Measurements from ENCODE around the gene SUN2.

Gene SUN2

DNA sequence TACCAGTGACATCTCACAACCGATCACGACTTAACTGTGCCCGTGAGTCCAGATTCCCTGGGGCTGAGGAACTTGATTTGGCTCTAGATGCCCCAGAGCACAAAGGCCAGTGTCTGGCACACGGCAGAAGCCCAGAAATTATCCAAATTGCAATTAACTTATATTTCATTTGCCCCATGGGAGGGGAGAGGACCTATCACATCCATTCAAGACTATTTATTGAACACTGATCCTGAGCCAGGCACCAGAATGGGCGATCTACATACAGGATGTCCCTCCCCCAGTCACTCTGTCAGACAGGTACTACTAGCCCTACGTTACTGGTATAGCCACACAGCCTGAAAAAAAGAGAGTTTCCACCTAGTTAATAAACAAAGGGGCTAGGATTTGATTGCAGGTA, 33.0 kb upstream of the SUN2 start:
- ChIA-PET CTCF (interaction anchor here (0.7 to 1.1 kb wide), 2 partner anchors 20 to 32 kb away, joined by 3 to 14 read pairs; no protein-coding TSS in a partner anchor), POLR2A (interaction anchor here (0.5 kb wide), 1 partner anchor 13 kb away, joined by 4 read pairs; no protein-coding TSS in a partner anchor)
- no peak overlapping the region for H3K27ac ChIP-seq (ENCODE audit: extremely low read depth, low read depth, low read length)
- H3K9me3 ChIP-seq (ENCODE audit: control insufficient read depth, insufficient read depth, low read depth, low read length) = no peaks in the 10 kb centered on the region
- no peak overlapping the region for H3K4me3 ChIP-seq (ENCODE audit: low read depth, low read length)
- H3K4me1 ChIP-seq (ENCODE audit: control insufficient read depth, insufficient read depth, low read length) = peaks cover 4% of the 10 kb centered on the region; the same call in 1 of the 2 replicates
- H3K36me3 ChIP-seq (ENCODE audit: control insufficient read depth in 2 of 2, insufficient read depth in 1 of 2, low read length in 2 of 2) = peaks cover 0 to 14% of the 10 kb centered on the region in 2 experiments; a peak in 1 of 3 replicates
- no peak for TF ChIP-seq ZNF239 (tag by site-specific recombination; IDR thresholded peaks at IDR 0.05)
- no peak for TF ChIP-seq ZNF768 (tag by site-specific recombination; IDR thresholded peaks at IDR 0.05)
- no peak for TF ChIP-seq KLF8 (tag by site-specific recombination; IDR thresholded peaks at IDR 0.05)
- TF ChIP-seq HOXA7 (CRISPR knock-in tag; IDR thresholded peaks at IDR 0.05; ENCODE audit: borderline replicate concordance) = no peak
- peak; percentile 82 for TF ChIP-seq ZBTB17 (tag by site-specific recombination; IDR thresholded peaks at IDR 0.05)

DNA sequence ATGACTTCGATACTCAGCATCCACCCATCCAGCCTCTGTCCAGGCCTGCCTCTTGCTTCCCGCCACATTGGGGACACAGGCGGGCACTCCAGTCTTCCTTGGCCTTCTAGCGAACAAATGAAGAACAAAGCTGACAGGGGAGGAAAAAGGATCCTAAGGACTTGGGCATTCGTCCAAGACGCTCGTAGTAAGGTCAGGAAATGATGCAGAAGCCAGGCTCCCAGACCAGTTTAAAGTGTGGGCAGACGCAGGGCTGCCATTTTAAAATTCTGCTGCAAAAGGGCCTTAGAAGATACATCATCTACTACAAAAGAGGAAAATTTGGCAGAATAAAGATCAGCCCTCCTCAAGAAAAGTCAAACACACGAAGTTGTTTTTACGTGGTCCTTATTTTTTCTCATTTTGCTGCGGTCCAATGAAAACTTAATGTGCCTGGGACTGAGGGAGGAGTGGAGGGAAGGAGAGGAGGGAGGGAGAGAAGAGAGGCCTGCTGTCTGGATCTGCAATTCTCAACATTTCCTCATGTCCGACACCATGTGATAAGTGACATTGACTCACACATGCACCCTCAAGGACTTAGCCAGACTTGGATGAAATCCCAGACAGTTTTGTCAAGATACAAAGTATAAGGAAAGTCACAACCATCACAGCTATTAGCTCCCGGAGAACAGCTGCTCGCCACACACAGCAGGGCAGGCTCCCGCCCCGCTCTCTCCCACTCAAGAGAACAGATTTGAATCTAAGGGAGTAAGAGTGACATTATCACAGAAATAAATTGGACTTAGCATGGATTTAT, 32.4 kb upstream of the SUN2 start:
- Histone ChIP-seq H3K9me3 (ENCODE audit: control insufficient read depth, insufficient read depth, low read depth, low read length) (no peaks in the 10 kb centered on the region), H3K27ac (ENCODE audit: extremely low read depth, low read depth, low read length) (no peak overlapping the region), H3K4me3 (ENCODE audit: low read depth, low read length) (no peak overlapping the region), H3K4me1 (ENCODE audit: control insufficient read depth, insufficient read depth, low read length) (peaks cover 1% of the 10 kb centered on the region; the same call in 1 of the 2 replicates), H3K36me3 (ENCODE audit: control insufficient read depth in 2 of 2, insufficient read depth in 1 of 2, low read length in 2 of 2) (peaks cover 0 to 14% of the 10 kb centered on the region in 2 experiments; a peak in 1 of 3 replicates)
- POLR2A ChIA-PET = interaction anchor here (0.5 kb wide), 1 partner anchor 14 kb away, joined by 4 read pairs; no protein-coding TSS in a partner anchor
- TF ChIP-seq, protein P1, sequence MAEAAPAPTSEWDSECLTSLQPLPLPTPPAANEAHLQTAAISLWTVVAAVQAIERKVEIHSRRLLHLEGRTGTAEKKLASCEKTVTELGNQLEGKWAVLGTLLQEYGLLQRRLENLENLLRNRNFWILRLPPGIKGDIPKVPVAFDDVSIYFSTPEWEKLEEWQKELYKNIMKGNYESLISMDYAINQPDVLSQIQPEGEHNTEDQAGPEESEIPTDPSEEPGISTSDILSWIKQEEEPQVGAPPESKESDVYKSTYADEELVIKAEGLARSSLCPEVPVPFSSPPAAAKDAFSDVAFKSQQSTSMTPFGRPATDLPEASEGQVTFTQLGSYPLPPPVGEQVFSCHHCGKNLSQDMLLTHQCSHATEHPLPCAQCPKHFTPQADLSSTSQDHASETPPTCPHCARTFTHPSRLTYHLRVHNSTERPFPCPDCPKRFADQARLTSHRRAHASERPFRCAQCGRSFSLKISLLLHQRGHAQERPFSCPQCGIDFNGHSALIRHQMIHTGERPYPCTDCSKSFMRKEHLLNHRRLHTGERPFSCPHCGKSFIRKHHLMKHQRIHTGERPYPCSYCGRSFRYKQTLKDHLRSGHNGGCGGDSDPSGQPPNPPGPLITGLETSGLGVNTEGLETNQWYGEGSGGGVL (tag by site-specific recombination; IDR thresholded peaks at IDR 0.05) = peak; percentile 51
- TF ChIP-seq HOXD13 (CRISPR knock-in tag; IDR thresholded peaks at IDR 0.05; ENCODE audit: borderline replicate concordance) (no peak), ZNF341 (tag by site-specific recombination; IDR thresholded peaks at IDR 0.05; ENCODE audit: low read depth) (peak; percentile 87), ZNF600 (tag by site-specific recombination; IDR thresholded peaks at IDR 0.05) (0 out of 2 replicates have a peak, but pooled peaks have one; percentile 37), ZNF366 (tag by site-specific recombination; conservative IDR thresholded peaks at IDR 0.05) (peak; percentile 47; the same call in 1 of the 2 replicates)
- CTCF ChIA-PET = interaction anchor here (0.7 to 1.4 kb wide), 3 partner anchors 20 to 33 kb away, joined by 3 to 8 read pairs (median 5); no protein-coding TSS in a partner anchor

DNA sequence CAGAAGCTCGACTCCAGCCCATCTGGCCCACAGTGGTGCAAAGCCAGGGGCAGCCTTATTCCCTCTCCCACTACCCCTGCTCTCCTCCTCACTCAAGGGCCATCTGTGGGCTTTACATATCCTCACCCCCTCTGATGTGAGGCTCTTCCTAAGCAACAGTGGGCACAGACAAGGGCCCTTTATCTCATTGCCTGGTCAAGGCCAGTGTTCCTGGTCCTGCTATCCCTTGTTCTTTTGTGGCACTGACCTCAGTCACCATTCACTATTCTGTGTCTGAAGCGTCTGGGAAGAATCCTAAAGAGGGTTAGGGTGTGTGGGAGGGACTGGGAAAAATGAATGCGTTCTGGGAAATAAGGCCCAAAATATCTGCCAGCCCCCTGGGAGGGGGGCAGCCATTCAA, 30.8 kb upstream of the SUN2 start:
- Histone ChIP-seq H3K9me3 (ENCODE audit: control insufficient read depth, insufficient read depth, low read depth, low read length) (no peaks in the 10 kb centered on the region), H3K4me3 (ENCODE audit: low read depth, low read length) (no peak overlapping the region), H3K4me1 (ENCODE audit: control insufficient read depth, insufficient read depth, low read length) (no peaks in the 10 kb centered on the region), H3K36me3 (ENCODE audit: control insufficient read depth in 2 of 2, insufficient read depth in 1 of 2, low read length in 2 of 2) (peaks cover 0 to 19% of the 10 kb centered on the region in 2 experiments; a peak in 1 of 3 replicates), H3K27ac (ENCODE audit: extremely low read depth, low read depth, low read length) (no peak overlapping the region)
- POLR2A ChIA-PET = no interaction called here
- TF ChIP-seq OVOL3 (tag by site-specific recombination; IDR thresholded peaks at IDR 0.05) = no peak
- CTCF ChIA-PET = interaction anchor here (6.5 kb wide), 1 partner anchor 18 kb away, joined by 43 read pairs; no protein-coding TSS in a partner anchor

DNA sequence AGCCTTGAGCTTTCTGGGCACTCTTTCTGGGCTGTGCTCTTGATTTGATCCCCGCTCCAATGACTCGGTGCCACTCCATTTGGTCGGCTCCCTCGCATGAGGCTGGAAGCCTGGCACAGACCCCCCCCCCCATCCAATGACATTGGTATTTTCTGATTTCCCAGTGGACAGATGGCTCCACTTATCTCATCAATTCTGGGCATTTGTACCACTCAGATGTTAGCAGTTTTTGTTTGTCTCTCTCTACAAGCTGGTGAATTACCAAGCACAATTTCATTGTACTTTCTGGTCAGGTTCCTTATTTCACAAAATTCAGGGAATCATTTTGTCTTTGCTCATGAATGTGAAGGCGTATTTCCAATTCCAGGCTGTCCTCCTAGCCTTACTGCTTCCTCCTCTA, 29.1 kb upstream of the SUN2 start:
- H3K9me3 ChIP-seq (ENCODE audit: control insufficient read depth, insufficient read depth, low read depth, low read length) = no peaks in the 10 kb centered on the region
- ChIA-PET CTCF (interaction anchor here (0.7 to 6.5 kb wide), 7 partner anchors 9 to 219 kb away, joined by 3 to 43 read pairs (median 3); no protein-coding TSS in a partner anchor), POLR2A (no interaction called here)
- H3K4me3 ChIP-seq (ENCODE audit: low read depth, low read length) = no peak overlapping the region
- H3K4me1 ChIP-seq (ENCODE audit: control insufficient read depth, insufficient read depth, low read length) = no peaks in the 10 kb centered on the region
- H3K36me3 ChIP-seq (ENCODE audit: control insufficient read depth in 2 of 2, insufficient read depth in 1 of 2, low read length in 2 of 2) = peaks cover 0 to 24% of the 10 kb centered on the region in 2 experiments; a peak in 1 of 3 replicates
- no peak overlapping the region for H3K27ac ChIP-seq (ENCODE audit: extremely low read depth, low read depth, low read length)
- no peak for TF ChIP-seq ZNF341 (tag by site-specific recombination; IDR thresholded peaks at IDR 0.05; ENCODE audit: low read depth)
- TF ChIP-seq ZNF791 (tag by site-specific recombination; IDR thresholded peaks at IDR 0.05) = no peak
- no peak for TF ChIP-seq ZNF658 (tag by site-specific recombination; IDR thresholded peaks at IDR 0.05)
- TF ChIP-seq ZNF585B (tag by site-specific recombination; IDR thresholded peaks at IDR 0.05) = no peak
- TF ChIP-seq SCRT2 (tag by site-specific recombination; IDR thresholded peaks at IDR 0.05) = no peak
- TF ChIP-seq BCL11A (tag by site-specific recombination; IDR thresholded peaks at IDR 0.05; ENCODE audit: low read depth) = no peak
- TF ChIP-seq SP2 (tag by site-specific recombination; IDR thresholded peaks at IDR 0.05) = no peak
- TF ChIP-seq ZXDB (tag by site-specific recombination; IDR thresholded peaks at IDR 0.05) = no peak
- TF ChIP-seq, protein P2, sequence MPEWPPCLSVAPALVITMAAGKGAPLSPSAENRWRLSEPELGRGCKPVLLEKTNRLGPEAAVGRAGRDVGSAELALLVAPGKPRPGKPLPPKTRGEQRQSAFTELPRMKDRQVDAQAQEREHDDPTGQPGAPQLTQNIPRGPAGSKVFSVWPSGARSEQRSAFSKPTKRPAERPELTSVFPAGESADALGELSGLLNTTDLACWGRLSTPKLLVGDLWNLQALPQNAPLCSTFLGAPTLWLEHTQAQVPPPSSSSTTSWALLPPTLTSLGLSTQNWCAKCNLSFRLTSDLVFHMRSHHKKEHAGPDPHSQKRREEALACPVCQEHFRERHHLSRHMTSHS (tag by site-specific recombination; IDR thresholded peaks at IDR 0.05) = no peak
- TF ChIP-seq EGR2 (tag by site-specific recombination; IDR thresholded peaks at IDR 0.05; ENCODE audit: low read depth) = no peak
- TF ChIP-seq ZNF23 (tag by site-specific recombination; IDR thresholded peaks at IDR 0.05; ENCODE audit: borderline replicate concordance) = no peak
- no peak for TF ChIP-seq ZNF548 (tag by site-specific recombination; IDR thresholded peaks at IDR 0.05)
- TF ChIP-seq RBAK (tag by site-specific recombination; IDR thresholded peaks at IDR 0.05) = no peak

Measured in HEK293 (cell line).